ENCODE results near the gene PAFAH2.

DNA sequence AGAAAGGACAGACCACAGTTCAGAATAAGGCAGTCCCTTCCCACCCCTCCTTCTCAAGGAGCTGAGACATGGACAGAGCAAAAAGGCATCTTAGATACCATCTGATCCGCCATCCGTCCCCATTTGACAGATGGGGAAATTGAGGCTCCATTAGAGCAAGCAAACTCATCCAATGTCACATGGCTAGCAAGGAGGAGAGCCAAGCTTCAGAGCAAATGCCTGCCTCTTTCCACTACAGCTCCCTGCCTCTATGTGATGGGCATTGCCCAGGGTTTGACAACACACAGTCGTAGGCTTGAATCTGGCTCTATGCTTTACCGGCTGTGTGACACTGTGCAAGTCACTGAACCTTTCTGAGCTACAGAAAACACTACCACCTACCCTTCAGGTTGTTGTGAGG lies 44.1 kb upstream of the PAFAH2 start:
- TF ChIP-seq, protein P1, sequence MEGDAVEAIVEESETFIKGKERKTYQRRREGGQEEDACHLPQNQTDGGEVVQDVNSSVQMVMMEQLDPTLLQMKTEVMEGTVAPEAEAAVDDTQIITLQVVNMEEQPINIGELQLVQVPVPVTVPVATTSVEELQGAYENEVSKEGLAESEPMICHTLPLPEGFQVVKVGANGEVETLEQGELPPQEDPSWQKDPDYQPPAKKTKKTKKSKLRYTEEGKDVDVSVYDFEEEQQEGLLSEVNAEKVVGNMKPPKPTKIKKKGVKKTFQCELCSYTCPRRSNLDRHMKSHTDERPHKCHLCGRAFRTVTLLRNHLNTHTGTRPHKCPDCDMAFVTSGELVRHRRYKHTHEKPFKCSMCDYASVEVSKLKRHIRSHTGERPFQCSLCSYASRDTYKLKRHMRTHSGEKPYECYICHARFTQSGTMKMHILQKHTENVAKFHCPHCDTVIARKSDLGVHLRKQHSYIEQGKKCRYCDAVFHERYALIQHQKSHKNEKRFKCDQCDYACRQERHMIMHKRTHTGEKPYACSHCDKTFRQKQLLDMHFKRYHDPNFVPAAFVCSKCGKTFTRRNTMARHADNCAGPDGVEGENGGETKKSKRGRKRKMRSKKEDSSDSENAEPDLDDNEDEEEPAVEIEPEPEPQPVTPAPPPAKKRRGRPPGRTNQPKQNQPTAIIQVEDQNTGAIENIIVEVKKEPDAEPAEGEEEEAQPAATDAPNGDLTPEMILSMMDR (conservative IDR thresholded peaks at IDR 0.05; ENCODE audit: low read depth, low read length), result no peak
- no peak for TF ChIP-seq EZH2 (IDR thresholded peaks at IDR 0.05; ENCODE audit: borderline replicate concordance, low read depth, low read length, poor library complexity, severe bottlenecking)

Data from A673 (cell line).